Esophagus muscularis mucosa (tissue), 4 donors: ENCODE measurements around the gene CTNS. TPM values are rescaled to one million over a fixed set of nuclear protein-coding genes. Genes with fewer than 3 reads are reported as not detected.

ENCODE experiments used
- DNase-seq: peaks from one replicate; pipeline ENCODE4 v3.0.0-alpha.2; 2017; ENCODE audit errors: extremely low spot score
- H3K27ac ChIP-seq, 4 donors: fragments of 200-600 bp; sonication (generic); replicated peaks in 1 of 4; 1 replicate in 3 of 4; 2 replicates in 1 of 4; pipeline ENCODE4 v1.5.1; 2016 to 2019; ENCODE audit warnings: mild to moderate bottlenecking in 1 of 4
- H3K27me3 ChIP-seq, 4 donors: fragments of 200-600 bp; sonication (generic); one replicate each; pipeline versions ENCODE4 v1.5.1 to v1.6.0; 2016 to 2019
- H3K36me3 ChIP-seq, 4 donors: fragments of 200-600 bp; sonication (generic); one replicate each; pipeline ENCODE4 v1.5.1; 2016 to 2019
- H3K4me1 ChIP-seq, 4 donors: fragments of 200-600 bp; sonication (generic); one replicate each; pipeline ENCODE4 v1.5.1; 2016 to 2019
- H3K4me3 ChIP-seq, 4 donors: fragments of 200-600 bp; sonication (generic); 1 replicate in 2 of 4; 2 replicates in 2 of 4; pipeline ENCODE4 v1.5.1; 2016 to 2019; ENCODE audit warnings: mild to moderate bottlenecking in 4 of 4, moderate library complexity in 1 of 4
- H3K9me3 ChIP-seq, 4 donors: fragments of 200-600 bp; sonication (generic); 1 replicate in 3 of 4; 2 replicates in 1 of 4; pipeline ENCODE4 v1.5.1; 2016 to 2019
- CTCF ChIP-seq, 3 experiments: fragments of 200-600 bp in 2 of 3; fragments of 450-650 bp in 1 of 3; sonication (generic) in 2 of 3; IDR thresholded peaks; one replicate each; pipeline ENCODE4 v1.5.1; 2017 to 2019; ENCODE audit warnings: antibody characterized with exemption in 3 of 3, mild to moderate bottlenecking in 2 of 3, moderate library complexity in 1 of 3
- EP300 ChIP-seq: sonication (generic); formaldehyde crosslinking; IDR thresholded peaks from one replicate; pipeline ENCODE4 v1.6.1; 2017; ENCODE audit warnings: antibody characterized with exemption
- POLR2A ChIP-seq: fragments of 450-650 bp; IDR thresholded peaks from one replicate; pipeline ENCODE4 v1.6.1; 2017; ENCODE audit warnings: antibody characterized with exemption, moderate library complexity, mild to moderate bottlenecking, low read depth
- POLR2AphosphoS5 ChIP-seq, 2 donors: sonication (generic); formaldehyde crosslinking; IDR thresholded peaks; one replicate each; pipeline ENCODE4 v1.6.1; 2017; ENCODE audit warnings: antibody characterized with exemption in 2 of 2
- WGBS: methylation state at CpG from one replicate; pipeline ENCODE4 v1.1.5; 2018; 5-methylcytosine and 5-hydroxymethylcytosine counted together
- intact Hi-C: fragments of 100-400 bp; cut with DNase I; formaldehyde crosslinking; loops from one replicate; pipeline ENCODE4 v1.15.1; 2023
- total RNA-seq, 4 donors: library from RNA; depleted of rRNA; stranded (reverse); fragments of >200 nt; gene quantifications; one replicate each; pipeline versions ENCODE4 v1.1.0 to v1.2.1, GENCODE V29; 2016

Gene CTNS
- total RNA-seq, 4 donors from 2014 or later: 10.4 to 20.3 (median 15.5) TPM

- Histone ChIP-seq H3K27ac (no peak overlapping the region), H3K27me3 (no peaks in the 10 kb centered on the region), H3K4me3 (no peak overlapping the region), H3K36me3 (peaks cover 7 to 61% (median 51%) of the 10 kb centered on the region in 4 donors), H3K4me1 (peaks cover 5 to 11% (median 9%) of the 10 kb centered on the region in 4 donors), H3K9me3 (no peaks in the 10 kb centered on the region)
- intact Hi-C loops: no loop called here
- DNase-seq: no peak
- no peak for TF ChIP-seq CTCF (IDR thresholded peaks at IDR 0.05)
- no peak for TF ChIP-seq POLR2A
- TF ChIP-seq EP300: no peak
- no peak for TF ChIP-seq POLR2AphosphoS5 (IDR thresholded peaks at IDR 0.05)
- 95% methylated on average over 4 of the region's 15 CpGs for WGBS
These were observed 44.2 kb upstream of the CTNS start for GRCh38 chr17:3592216-3592860.

- intact Hi-C loops: no loop called here
- 97% methylated on average over 5 of the region's 5 CpGs for WGBS
- H3K27ac ChIP-seq: no peak overlapping the region
- H3K4me1 ChIP-seq: peaks cover 5 to 11% (median 9%) of the 10 kb centered on the region in 4 donors
- H3K27me3 ChIP-seq: no peaks in the 10 kb centered on the region
- no peak for DNase-seq
- no peak for TF ChIP-seq POLR2A
- H3K36me3 ChIP-seq: peaks cover 7 to 56% (median 42%) of the 10 kb centered on the region in 4 donors
- H3K4me3 ChIP-seq: no peak overlapping the region
- H3K9me3 ChIP-seq: no peaks in the 10 kb centered on the region
These were observed 43.2 kb upstream of the CTNS start for GRCh38 chr17:3593384-3593783.

- H3K36me3 ChIP-seq: peaks cover 7 to 48% (median 36%) of the 10 kb centered on the region in 4 donors
- no peak for DNase-seq
- 68% methylated on average over 10 of the region's 11 CpGs for WGBS
- H3K27me3 ChIP-seq: no peaks in the 10 kb centered on the region
- H3K27ac ChIP-seq: peak overlapping the region in 1 of 4 donors; percentile 26
- peaks cover 5 to 11% (median 9%) of the 10 kb centered on the region in 4 donors for H3K4me1 ChIP-seq
- no peak overlapping the region for H3K4me3 ChIP-seq
- TF ChIP-seq EP300 (no peak), CTCF (IDR thresholded peaks at IDR 0.05) (no peak), POLR2A (no peak), POLR2AphosphoS5 (IDR thresholded peaks at IDR 0.05) (no peak)
- intact Hi-C loops: no loop called here
- H3K9me3 ChIP-seq: no peaks in the 10 kb centered on the region
These were observed 42.3 kb upstream of the CTNS start for GRCh38 chr17:3594051-3594800.

DNA sequence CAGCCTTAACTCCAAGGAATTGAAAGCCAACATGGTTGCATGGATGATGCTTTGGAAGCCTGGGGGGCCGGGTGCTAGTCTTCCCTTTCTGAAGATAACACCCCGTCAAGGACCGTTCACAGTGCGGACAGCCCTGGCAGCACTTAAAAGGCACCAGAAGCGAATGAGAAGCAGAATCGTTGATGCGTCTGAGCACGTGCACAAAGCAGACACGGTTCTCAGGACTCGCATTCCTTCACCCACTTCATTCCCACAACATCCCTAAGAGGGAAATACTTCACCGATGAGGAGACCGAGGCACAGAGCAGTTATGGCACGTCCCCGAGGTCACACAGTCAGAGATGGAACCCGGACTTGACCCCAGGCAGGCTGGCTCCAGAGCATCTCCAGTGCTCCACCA lies 41.6 kb upstream of the CTNS start:
- intact Hi-C loops: no loop called here
- Histone ChIP-seq H3K27ac (peak overlapping the region in 1 of 4 donors; percentile 26), H3K36me3 (peaks cover under 1 to 40% (median 28%) of the 10 kb centered on the region in 4 donors), H3K4me3 (no peak overlapping the region), H3K9me3 (no peaks in the 10 kb centered on the region), H3K27me3 (no peaks in the 10 kb centered on the region), H3K4me1 (peaks cover 5 to 11% (median 9%) of the 10 kb centered on the region in 4 donors)
- TF ChIP-seq POLR2AphosphoS5 (IDR thresholded peaks at IDR 0.05) (no peak), EP300 (no peak), POLR2A (no peak), CTCF (IDR thresholded peaks at IDR 0.05) (no peak)
- WGBS: 81% methylated on average over 14 of the region's 15 CpGs
- no peak for DNase-seq

- H3K4me1 ChIP-seq: peaks cover 5 to 11% (median 9%) of the 10 kb centered on the region in 4 donors
- no peak for TF ChIP-seq CTCF (IDR thresholded peaks at IDR 0.05)
- TF ChIP-seq EP300: no peak
- TF ChIP-seq POLR2A: no peak
- TF ChIP-seq POLR2AphosphoS5 (IDR thresholded peaks at IDR 0.05): no peak
- H3K36me3 ChIP-seq: peaks cover 0 to 21% (median 9%) of the 10 kb centered on the region in 4 donors
- H3K9me3 ChIP-seq: no peaks in the 10 kb centered on the region
- intact Hi-C loops: no loop called here
- WGBS: 95% methylated on average over 23 of the region's 27 CpGs
- no peak overlapping the region for H3K4me3 ChIP-seq
- no peaks in the 10 kb centered on the region for H3K27me3 ChIP-seq
- no peak for DNase-seq
- H3K27ac ChIP-seq: no peak overlapping the region
These were observed 39.6 kb upstream of the CTNS start for GRCh38 chr17:3596804-3597464.
